GM18517 (cell line): ENCODE results near the gene CILP.
"Not testable (repeated sequence)": the region's sequence is repeated elsewhere in the genome, so short reads cannot be mapped to it uniquely, and the experiment has no call there.

Source experiments
- ATAC-seq: cut with Tn5 transposase; IDR thresholded peaks from one replicate; pipeline ENCODE4 v1.9.1; 2021; ENCODE audit warnings: mild to moderate bottlenecking, moderate library complexity; ENCODE audit not compliant: unreplicated experiment

Gene CILP

GRCh38 chr15:65226901-65227300 lies 15.6 kb upstream of the CILP start:
- ATAC-seq, result not testable (repeated sequence)

- ATAC-seq, result no peak
Measured at GRCh38 chr15:65226221-65226620, 14.9 kb upstream of the CILP start.

DNA sequence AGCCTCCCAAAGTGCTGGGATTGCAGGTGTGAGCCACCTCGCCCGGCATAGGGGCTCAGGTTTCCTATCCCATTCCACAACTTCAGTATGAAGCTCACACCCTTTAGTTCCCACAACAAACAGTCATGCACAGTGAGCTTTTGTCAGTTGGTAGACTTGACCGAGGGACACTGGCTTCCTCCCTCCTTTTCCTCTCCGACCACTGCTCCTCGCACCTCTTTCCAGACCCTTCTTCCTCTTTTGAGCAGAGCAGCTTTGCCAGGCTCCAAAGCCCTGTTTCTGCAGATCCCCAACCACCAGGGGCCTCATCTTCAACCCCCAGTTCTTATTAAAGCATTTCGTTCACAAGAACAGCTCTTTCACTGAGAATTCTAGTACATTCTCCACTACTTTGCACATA lies 12.7 kb upstream of the CILP start:
- no peak for ATAC-seq

DNA sequence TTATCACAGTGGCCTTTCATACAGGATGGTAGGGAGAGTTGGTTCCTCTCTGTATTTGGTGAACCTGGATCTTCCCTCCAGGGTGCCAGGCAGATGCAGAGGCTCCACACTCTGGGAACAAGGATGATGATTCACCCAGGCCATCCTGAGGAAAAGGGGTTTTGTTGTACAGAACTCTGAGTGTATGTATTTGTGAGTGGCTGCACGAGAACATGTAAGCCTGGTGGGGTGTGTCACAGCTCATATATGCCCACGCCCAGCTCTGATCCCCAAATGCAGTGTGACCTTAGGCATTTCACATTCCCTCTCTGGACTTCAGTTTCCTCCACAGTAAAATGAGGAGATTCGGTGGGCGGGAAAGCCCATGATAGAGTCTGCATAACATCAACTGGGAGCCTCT lies 11.6 kb upstream of the CILP start:
- no peak for ATAC-seq

- no peak for ATAC-seq
Measured at GRCh38 chr15:65221697-65222096, 10.4 kb upstream of the CILP start.

- ATAC-seq, result no peak
Measured at GRCh38 chr15:65219137-65219536, 7.9 kb upstream of the CILP start.

DNA sequence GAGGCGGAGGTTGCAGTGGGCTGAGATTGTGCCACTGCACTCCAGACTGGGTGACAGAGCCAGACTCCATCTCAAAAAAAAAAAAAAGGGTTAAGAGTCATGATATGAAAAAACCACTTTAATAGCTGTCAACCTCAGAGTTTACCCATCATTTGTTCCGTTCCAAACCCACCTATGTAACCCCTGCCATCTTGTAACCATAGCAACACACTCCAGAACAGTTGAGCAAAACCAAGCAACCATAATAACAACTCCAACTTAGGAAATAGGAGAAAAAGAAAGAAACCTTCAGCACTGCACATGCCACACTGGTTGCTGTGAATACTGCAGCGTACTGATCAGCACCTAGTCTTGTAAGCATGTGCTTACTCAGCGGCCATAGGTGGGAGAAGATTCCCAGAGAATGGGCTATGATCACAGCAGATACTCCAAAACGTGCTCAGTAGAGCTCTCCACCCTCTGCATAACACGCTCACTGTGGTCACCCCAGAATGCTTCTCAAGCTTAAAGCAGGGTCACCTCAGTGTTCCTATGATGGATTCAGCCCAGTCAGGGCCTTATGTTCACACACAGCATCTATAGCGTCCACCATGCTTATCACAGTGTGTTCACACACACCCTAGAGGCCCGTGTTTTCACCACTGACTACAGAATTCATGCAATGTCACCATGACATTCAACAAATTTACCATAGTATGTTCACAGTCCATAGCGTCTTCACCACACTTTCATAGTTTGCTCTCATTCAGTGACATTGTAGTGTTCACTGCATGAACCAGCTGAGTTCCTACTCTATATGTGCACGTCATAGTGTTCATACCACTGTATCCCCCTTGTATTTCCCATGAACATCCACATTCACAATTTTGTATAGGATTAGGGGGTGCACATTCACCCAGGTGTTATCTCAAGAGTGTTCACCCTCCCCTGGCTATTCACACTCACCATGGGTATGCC lies 6.5 kb upstream of the CILP start:
- ATAC-seq, result no peak

DNA sequence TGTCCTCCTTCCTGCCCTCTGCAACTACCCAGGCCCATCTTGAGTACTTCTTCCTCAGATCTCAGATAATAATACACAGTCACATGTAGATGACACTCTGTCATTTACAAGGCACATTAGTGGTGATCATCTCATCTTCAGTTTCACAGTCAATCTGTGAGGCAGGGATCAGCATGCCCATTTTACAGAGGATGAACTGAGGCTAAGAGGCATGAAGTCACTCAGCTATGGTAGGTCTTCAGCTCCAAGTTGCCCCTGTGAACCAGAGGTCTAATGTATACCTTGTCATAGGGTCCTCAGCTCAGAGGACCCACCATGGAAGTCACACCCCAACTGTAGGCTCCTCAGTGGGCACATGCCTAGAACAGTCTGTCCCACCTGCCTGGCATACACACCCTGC lies 4.2 kb upstream of the CILP start:
- no peak for ATAC-seq

DNA sequence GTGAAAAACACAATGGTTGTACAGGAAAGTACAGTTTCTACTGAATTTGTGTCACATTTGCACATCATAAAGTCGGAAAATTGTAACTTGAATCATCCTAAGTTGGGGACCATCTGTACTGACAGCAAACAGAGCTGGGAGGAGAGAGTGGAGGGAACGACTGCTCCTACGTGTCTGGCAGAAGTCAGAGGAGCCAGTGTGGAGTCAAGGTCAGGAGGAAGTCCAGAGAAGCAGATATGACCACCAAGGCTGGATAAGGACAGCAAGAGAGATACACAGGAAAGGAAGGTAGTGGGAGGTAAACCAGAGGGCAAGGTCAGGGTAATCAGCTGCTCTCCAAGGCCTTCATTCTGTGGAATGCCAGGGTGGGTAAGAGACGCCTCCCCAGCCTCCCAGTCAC lies 2.7 kb upstream of the CILP start:
- no peak for ATAC-seq

- no peak for ATAC-seq
Measured at GRCh38 chr15:65213241-65213640, 2.0 kb upstream of the CILP start.

DNA sequence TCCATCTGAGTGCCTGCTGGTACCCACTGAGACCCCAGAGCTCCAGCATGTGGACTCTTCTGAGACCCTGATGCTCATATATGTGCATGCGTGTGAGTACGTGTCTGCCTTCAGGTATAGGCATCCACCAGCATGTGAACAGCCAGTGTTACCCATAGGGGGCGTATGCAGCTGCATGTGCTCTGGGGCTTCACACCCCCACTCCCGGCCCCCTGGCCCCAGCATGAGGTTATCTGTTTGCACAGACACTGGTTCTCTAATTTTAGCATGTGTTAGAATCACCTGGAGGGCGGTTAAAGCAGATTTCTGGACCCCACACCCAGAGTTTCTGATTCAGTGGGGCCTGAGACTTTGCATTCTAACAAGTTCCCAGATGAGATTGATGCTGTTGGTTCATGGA lies 824 bp upstream of the CILP start:
- no peak for ATAC-seq

- no peak for ATAC-seq
Measured at GRCh38 chr15:65211482-65211982, 259 bp upstream of the CILP start.

GRCh38 chr15:65209701-65210643 lies 1.3 kb downstream of the CILP start:
- ATAC-seq, result no peak

DNA sequence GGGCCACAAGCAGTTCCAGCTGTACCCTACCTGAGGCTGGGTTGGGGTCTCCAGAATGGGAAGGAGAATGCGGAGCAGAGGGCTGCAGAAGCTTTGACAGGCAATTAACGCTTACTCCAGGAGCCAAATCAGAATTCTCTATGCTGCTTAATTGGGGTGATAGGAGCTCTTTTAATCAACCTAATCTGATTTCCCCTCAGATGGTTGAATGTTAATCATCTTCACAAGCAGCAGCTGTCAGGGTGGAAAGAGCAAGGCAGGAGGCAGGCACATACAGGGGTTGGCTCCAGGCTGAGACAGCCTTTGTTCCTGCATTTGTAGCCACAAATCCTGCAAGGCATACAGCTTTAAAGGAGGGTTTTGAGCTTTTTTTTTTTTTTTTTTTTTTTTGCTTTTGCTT lies 2.6 kb downstream of the CILP start:
- ATAC-seq, result no peak

GRCh38 chr15:65207280-65207840 lies 3.9 kb downstream of the CILP start:
- no peak for ATAC-seq

DNA sequence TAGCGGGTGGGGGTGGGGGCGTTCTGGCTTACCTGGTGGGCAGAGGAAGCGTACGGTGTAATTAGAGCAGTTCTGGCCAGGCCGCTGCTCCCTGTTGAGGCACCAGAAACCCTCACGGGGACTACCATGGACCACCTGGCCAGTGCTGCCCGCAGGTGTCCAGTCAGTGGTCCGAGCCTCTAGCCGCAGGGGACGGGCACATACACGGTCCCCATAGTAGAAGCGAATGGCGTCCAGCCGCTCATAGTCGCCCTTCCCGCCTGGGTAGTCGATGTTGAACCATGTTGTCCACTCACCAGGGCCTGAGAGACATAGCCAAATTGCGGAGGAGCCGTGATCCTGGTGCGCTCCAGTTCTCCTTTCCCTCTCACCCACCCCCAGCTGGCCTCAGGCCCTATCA lies 4.5 kb downstream of the CILP start:
- ATAC-seq, result no peak

DNA sequence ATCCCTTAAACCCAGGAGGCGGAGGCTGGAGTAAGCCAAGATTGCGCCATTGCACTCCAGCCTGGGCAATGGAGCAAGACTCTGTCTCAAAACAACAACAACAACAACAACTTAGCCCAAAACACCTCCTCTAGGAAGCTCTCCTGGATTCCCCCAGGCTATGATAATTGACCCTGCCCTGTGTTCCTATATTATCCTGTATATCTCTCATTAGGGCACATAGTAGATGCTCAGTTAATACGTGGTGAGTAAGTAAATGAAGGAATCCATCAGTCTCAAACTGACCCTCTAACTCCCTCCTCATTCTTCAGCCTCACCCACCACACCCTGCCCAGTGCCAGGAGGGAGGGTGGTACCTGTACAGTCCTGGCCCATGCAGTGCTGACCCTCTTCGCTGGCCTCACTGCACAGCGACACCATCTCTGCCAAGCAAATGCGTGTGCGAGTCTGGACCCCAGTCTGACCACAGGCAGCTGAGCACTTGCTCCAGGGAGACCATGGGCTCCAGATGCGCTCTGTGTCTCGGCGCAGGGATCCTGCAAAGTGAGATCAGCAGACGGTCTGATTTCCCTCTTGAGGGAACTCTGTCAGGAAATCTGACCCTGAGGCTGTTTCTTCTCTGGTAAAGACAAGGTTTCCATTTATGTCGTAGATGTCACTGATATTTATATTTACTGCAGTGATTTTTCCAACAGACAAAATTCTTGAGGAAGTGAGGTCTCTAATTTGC lies 6.2 kb downstream of the CILP start:
- ATAC-seq, result no peak

GRCh38 chr15:65204236-65204930 lies 6.9 kb downstream of the CILP start:
- ATAC-seq, result no peak

- no peak for ATAC-seq
Measured at GRCh38 chr15:65201918-65202317, 9.4 kb downstream of the CILP start.

GRCh38 chr15:65198571-65198970 lies 12.7 kb downstream of the CILP start:
- ATAC-seq, result no peak
